GM19238 (cell line): ENCODE data around the gene FGF4.

Experiments used
- DNase-seq: peaks from one replicate; pipeline ENCODE4 v3.0.0; 2011; ENCODE audit warnings: low spot score; ENCODE audit not compliant: insufficient read length

Gene FGF4

DNA sequence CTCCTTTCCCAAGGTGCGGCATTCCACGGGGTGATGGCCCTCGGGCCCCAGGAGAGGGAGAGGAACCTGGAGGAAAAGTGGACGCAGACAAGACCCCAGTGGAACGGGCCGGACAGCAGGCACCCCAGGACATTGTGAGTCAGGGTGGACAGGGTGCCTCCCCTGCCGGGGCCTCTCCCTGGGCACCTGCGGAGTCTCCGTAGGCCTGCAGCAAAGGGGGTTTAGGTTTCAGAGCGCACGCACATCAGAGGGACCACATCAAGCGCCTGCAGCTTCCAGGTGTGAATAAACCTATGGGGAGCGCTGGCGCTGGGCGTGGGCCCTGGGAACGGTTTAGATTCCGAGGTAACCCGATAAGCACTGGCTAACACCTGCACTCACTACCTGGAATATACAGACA, 48.7 kb downstream of the FGF4 start:
- no peak for DNase-seq

- no peak for DNase-seq
Observed at GRCh38 chr11:69726019-69726418, 49.1 kb downstream of the FGF4 start.

DNA sequence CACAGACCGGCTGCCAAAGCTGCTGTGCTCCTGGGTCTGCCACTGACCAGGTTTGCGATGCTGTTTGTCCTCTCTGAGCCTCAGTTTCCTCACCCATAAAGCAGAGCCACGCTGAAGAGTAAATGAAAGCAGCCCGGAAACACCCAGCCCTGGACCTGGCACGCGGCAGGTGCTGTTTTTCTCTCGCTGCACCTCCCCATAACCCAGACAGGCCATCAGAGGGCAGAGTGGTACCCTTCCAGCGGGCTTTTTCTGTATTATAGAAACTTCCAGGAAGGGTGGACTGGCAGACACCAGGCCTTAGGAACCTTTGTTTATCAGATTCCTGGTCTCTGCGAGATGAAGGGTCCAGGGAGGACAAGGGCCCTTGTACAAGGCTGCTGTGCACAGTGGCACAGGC, 53.4 kb downstream of the FGF4 start:
- DNase-seq = no peak

DNA sequence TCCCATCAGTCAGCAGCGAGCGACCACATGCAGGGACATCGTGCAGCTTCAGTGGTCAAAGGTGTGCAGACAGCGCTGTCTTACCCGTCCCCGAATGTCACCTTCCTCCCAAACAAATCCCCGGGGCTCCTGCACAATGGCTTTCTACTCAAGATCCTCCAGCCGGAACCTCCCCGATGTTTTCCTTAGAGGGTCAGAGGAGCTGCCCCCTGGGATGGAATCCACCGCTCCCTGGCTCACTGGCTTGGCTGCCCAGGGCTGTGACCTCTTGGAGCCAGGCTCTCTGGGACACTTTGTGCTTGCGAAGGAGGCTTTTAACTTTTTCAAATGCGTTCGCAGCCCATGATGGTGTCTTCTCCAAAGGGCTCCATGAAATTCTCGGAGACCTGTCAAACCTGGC, 54.0 kb downstream of the FGF4 start:
- DNase-seq = no peak
